Esophagus muscularis mucosa (tissue), 4 donors: ENCODE data around the gene NBEA.
"Not testable (repeated sequence)": the region's sequence is repeated elsewhere in the genome, so short reads cannot be mapped to it uniquely, and the experiment has no call there.

ENCODE experiments used
- CTCF ChIP-seq, 3 experiments: fragments of 200-600 bp in 2 of 3; fragments of 450-650 bp in 1 of 3; sonication (generic) in 2 of 3; IDR thresholded peaks; one replicate each; pipeline ENCODE4 v1.5.1; 2017 to 2019; ENCODE audit warnings: antibody characterized with exemption in 3 of 3, mild to moderate bottlenecking in 2 of 3, moderate library complexity in 1 of 3
- EP300 ChIP-seq: sonication (generic); formaldehyde crosslinking; IDR thresholded peaks from one replicate; pipeline ENCODE4 v1.6.1; 2017; ENCODE audit warnings: antibody characterized with exemption
- POLR2A ChIP-seq: fragments of 450-650 bp; IDR thresholded peaks from one replicate; pipeline ENCODE4 v1.6.1; 2017; ENCODE audit warnings: antibody characterized with exemption, moderate library complexity, mild to moderate bottlenecking, low read depth
- POLR2AphosphoS5 ChIP-seq, 2 donors: sonication (generic); formaldehyde crosslinking; IDR thresholded peaks; one replicate each; pipeline ENCODE4 v1.6.1; 2017; ENCODE audit warnings: antibody characterized with exemption in 2 of 2

- not testable (repeated sequence) for TF ChIP-seq CTCF (IDR thresholded peaks at IDR 0.05); EP300; POLR2AphosphoS5 (IDR thresholded peaks at IDR 0.05); POLR2A
Measured at GRCh38 chr13:35408285-35408684, 466.2 kb downstream of the NBEA start.
